Mesothelial cell of epicardium (in vitro differentiated cells): Measurements from ENCODE around the gene CAMTA1. TPM values are rescaled to one million over a fixed set of nuclear protein-coding genes. Genes with fewer than 3 reads are reported as not detected.

ENCODE experiments used
- DNase-seq, 2 experiments: peaks; one replicate each; pipeline ENCODE4 v3.0.0; 2021; ENCODE audit warnings: low spot score in 2 of 2; ENCODE audit not compliant: unreplicated experiment in 2 of 2
- H3K27ac Mint-ChIP-seq: 2 replicates; pipeline ENCODE4 v1.8.0; 2021; ENCODE audit warnings: mixed read lengths
- H3K27me3 Mint-ChIP-seq: 2 replicates; pipeline ENCODE4 v1.8.0; 2021; ENCODE audit warnings: low read depth, mixed read lengths
- H3K36me3 Mint-ChIP-seq: 2 replicates; pipeline ENCODE4 v1.8.0; 2021; ENCODE audit warnings: mixed read lengths
- H3K4me1 Mint-ChIP-seq: 2 replicates; pipeline ENCODE4 v1.8.0; 2021; ENCODE audit warnings: mixed read lengths
- H3K4me3 Mint-ChIP-seq: 2 replicates; pipeline ENCODE4 v1.8.0; 2021; ENCODE audit warnings: mild to moderate bottlenecking, moderate library complexity, mixed read lengths
- H3K9me3 Mint-ChIP-seq: 2 replicates; pipeline ENCODE4 v1.8.0; 2021; ENCODE audit warnings: mixed read lengths
- CTCF ChIP-seq: fragments of 200-600 bp; sonication (generic); IDR thresholded peaks from one replicate; pipeline ENCODE4 v1.5.0; 2021; ENCODE audit warnings: antibody characterized with exemption; ENCODE audit not compliant: unreplicated experiment
- total RNA-seq: library from RNA; stranded (reverse); gene quantifications from 3 replicates; pipeline ENCODE4 v1.2.1, GENCODE V29; 2021

CAMTA1 gene
- total RNA-seq, 1 donor from 2014 or later: 70.4 TPM

- Mint-ChIP-seq H3K4me3 (no peak overlapping the region), H3K36me3 (no peaks in the 10 kb centered on the region), H3K27ac (no peak overlapping the region), H3K4me1 (no peaks in the 10 kb centered on the region), H3K27me3 (peaks cover 45% of the 10 kb centered on the region), H3K9me3 (peaks cover 15% of the 10 kb centered on the region)
- DNase-seq: no peak
- no peak for TF ChIP-seq CTCF
Measured at GRCh38 chr1:6979003-6979613, 193.9 kb downstream of the CAMTA1 start.

- no peak for TF ChIP-seq CTCF
- Mint-ChIP-seq H3K27me3 (peaks cover 47% of the 10 kb centered on the region), H3K36me3 (no peaks in the 10 kb centered on the region), H3K4me3 (no peak overlapping the region), H3K4me1 (no peaks in the 10 kb centered on the region), H3K27ac (no peak overlapping the region), H3K9me3 (peaks cover 9% of the 10 kb centered on the region)
- DNase-seq: no peak
Measured at GRCh38 chr1:6981595-6981994, 196.3 kb downstream of the CAMTA1 start.

GRCh38 chr1:6982443-6982842, 197.2 kb downstream of the CAMTA1 start:
- Mint-ChIP-seq H3K36me3 (no peaks in the 10 kb centered on the region), H3K27ac (no peak overlapping the region), H3K9me3 (peaks cover 4% of the 10 kb centered on the region), H3K27me3 (peaks cover 53% of the 10 kb centered on the region), H3K4me3 (no peak overlapping the region), H3K4me1 (no peaks in the 10 kb centered on the region)
- TF ChIP-seq CTCF: no peak
- DNase-seq: no peak

GRCh38 chr1:6982860-6983259, 197.6 kb downstream of the CAMTA1 start:
- H3K27me3 Mint-ChIP-seq: peaks cover 55% of the 10 kb centered on the region
- no peak overlapping the region for H3K4me3 Mint-ChIP-seq
- H3K27ac Mint-ChIP-seq: no peak overlapping the region

GRCh38 chr1:6984536-6984935, 199.3 kb downstream of the CAMTA1 start:
- H3K27ac Mint-ChIP-seq: no peak overlapping the region
- DNase-seq: no peak
- H3K4me1 Mint-ChIP-seq: no peaks in the 10 kb centered on the region
- peaks cover 62% of the 10 kb centered on the region for H3K27me3 Mint-ChIP-seq
- no peak for TF ChIP-seq CTCF
- no peaks in the 10 kb centered on the region for H3K36me3 Mint-ChIP-seq
- H3K4me3 Mint-ChIP-seq: no peak overlapping the region
- H3K9me3 Mint-ChIP-seq: peaks cover 4% of the 10 kb centered on the region

More at GRCh38 chr1:6982860-6983259, 197.6 kb downstream of the CAMTA1 start:
- no peak for DNase-seq
- Mint-ChIP-seq H3K36me3 (no peaks in the 10 kb centered on the region), H3K4me1 (no peaks in the 10 kb centered on the region), H3K9me3 (peaks cover 4% of the 10 kb centered on the region)
- TF ChIP-seq CTCF: no peak

- Mint-ChIP-seq H3K27me3 (peaks cover 64% of the 10 kb centered on the region), H3K4me1 (no peaks in the 10 kb centered on the region), H3K4me3 (no peak overlapping the region), H3K9me3 (peaks cover 6% of the 10 kb centered on the region), H3K27ac (no peak overlapping the region), H3K36me3 (no peaks in the 10 kb centered on the region)
- TF ChIP-seq CTCF: no peak
- no peak for DNase-seq
Measured at GRCh38 chr1:6984986-6985385, 199.7 kb downstream of the CAMTA1 start.
